Lung (tissue), 12 donors: Measurements from ENCODE around the gene TXK. TPM values are rescaled to one million over a fixed set of nuclear protein-coding genes. Genes with fewer than 3 reads are reported as not detected.

Source experiments
- ATAC-seq: fragments of 200-7000 bp; cut with Tn5 transposase; one replicate; pipeline ENCODE4 v1.9.1; 2020; ENCODE audit warnings: moderate number of reproducible peaks; ENCODE audit not compliant: insufficient read depth, low FRiP score
- DNase-seq, 3 donors: peaks; one replicate each; pipeline ENCODE4 v3.0.0-alpha.2; 2013 to 2017
- H3K27ac ChIP-seq, 2 donors: one replicate each; pipeline ENCODE4 v1.5.1; 2013; ENCODE audit warnings: mild to moderate bottlenecking in 2 of 2, moderate library complexity in 2 of 2, control low read depth in 1 of 2, inconsistent platforms in 1 of 2, low read depth in 1 of 2, low read length in 1 of 2
- H3K27me3 ChIP-seq, 3 donors: one replicate each; pipeline ENCODE4 v1.5.1; 2013; ENCODE audit warnings: low read length in 2 of 3; ENCODE audit not compliant: control insufficient read depth in 3 of 3, insufficient read depth in 3 of 3
- H3K36me3 ChIP-seq, 4 donors: one replicate each; pipeline ENCODE4 v1.5.1; 2013; ENCODE audit warnings: low read length in 4 of 4, mild to moderate bottlenecking in 1 of 4, moderate library complexity in 1 of 4; ENCODE audit not compliant: control insufficient read depth in 4 of 4, insufficient read depth in 4 of 4
- H3K4me1 ChIP-seq, 5 donors: one replicate each; pipeline ENCODE4 v1.5.1; 2013; ENCODE audit warnings: low read length in 5 of 5, mild to moderate bottlenecking in 2 of 5, moderate library complexity in 1 of 5; ENCODE audit not compliant: control insufficient read depth in 5 of 5, insufficient read depth in 5 of 5
- H3K4me3 ChIP-seq: one replicate; pipeline ENCODE4 v1.5.1; 2013; ENCODE audit warnings: mild to moderate bottlenecking, control low read depth, moderate library complexity
- H3K9ac ChIP-seq, 2 donors: one replicate each; pipeline ENCODE4 v1.5.1; 2013; ENCODE audit warnings: low read length in 2 of 2, control low read depth in 1 of 2; ENCODE audit not compliant: insufficient read depth in 1 of 2
- H3K9me3 ChIP-seq, 4 donors: one replicate each; pipeline ENCODE4 v1.5.1; 2013; ENCODE audit warnings: low read length in 3 of 4, mild to moderate bottlenecking in 1 of 4, moderate library complexity in 1 of 4; ENCODE audit not compliant: control insufficient read depth in 4 of 4, insufficient read depth in 3 of 4
- CTCF ChIP-seq: IDR thresholded peaks from 2 replicates; pipeline ENCODE4 v1.5.1; 2012; ENCODE audit warnings: mild to moderate bottlenecking; ENCODE audit errors: control extremely low read depth, extremely low read depth
- WGBS, 2 donors: extraction: QIAGEN DNeasy Blood & Tissue Kit; methylation state at CpG; one replicate each; pipeline ENCODE4 v1.1.7; 2013; 5-methylcytosine and 5-hydroxymethylcytosine counted together
- polyA plus RNA-seq, 2 donors: library from polyadenylated mRNA; stranded (reverse); fragments of 200-250 nt; gene quantifications; one replicate each; pipeline ENCODE4 v1.2.1, GENCODE V29; 2013
- total RNA-seq, 2 donors: library from RNA; depleted of rRNA in 1 of 2; stranded (reverse); fragments of >200 nt in 1 of 2; gene quantifications; one replicate each; pipeline ENCODE4 v1.2.1, GENCODE V29; 2014 to 2021
- donor health status: control.
- donor health status: control.
- donor health status: Bipolar disorder and iron deficiency.
- donor health status: healthy.
- donor health status: DM: yes; HTN: yes; CAD: no.

TXK gene
- total and polyA plus RNA-seq, 4 donors = 0.91 to 9.1 (median 2.0) TPM

GRCh38 chr4:48162162-48162561 is 28.1 kb upstream of the TXK start:
- Histone ChIP-seq H3K36me3 (peaks cover 0 to 4% (median 2%) of the 10 kb centered on the region in 4 donors), H3K27ac (no peak overlapping the region), H3K9ac (no peak overlapping the region), H3K27me3 (no peaks in the 10 kb centered on the region), H3K9me3 (no peaks in the 10 kb centered on the region), H3K4me3 (no peak overlapping the region), H3K4me1 (no peaks in the 10 kb centered on the region)
- no peak for TF ChIP-seq CTCF
- DNase-seq = no peak
- ATAC-seq = peak; percentile 47
- 75 to 88% methylated on average over 4 of the region's 4 CpGs for WGBS, 2 donors

DNA sequence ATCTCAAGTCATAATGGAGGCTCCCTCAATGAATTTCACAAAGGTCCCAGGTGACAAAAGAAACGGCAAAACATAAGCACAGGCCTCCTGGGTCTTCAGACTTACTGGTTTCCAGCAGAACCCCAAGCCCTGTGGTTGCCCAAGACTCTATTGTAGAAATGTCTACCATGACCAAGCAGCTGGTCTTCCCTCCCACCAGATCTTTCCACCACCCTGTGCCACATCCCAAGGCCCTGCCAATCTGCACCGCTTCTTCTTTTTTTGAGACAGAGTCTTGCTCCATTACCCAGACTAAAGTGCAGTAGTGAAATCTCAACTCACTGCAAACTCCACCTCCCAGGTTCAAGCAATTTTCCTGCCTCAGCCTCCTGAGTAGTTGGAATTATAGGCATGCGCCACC is 23.2 kb upstream of the TXK start:
- TF ChIP-seq CTCF = no peak
- Histone ChIP-seq H3K9ac (no peak overlapping the region), H3K27ac (no peak overlapping the region), H3K9me3 (peaks cover 4 to 10% (median 5%) of the 10 kb centered on the region in 4 donors), H3K4me1 (no peaks in the 10 kb centered on the region), H3K27me3 (no peaks in the 10 kb centered on the region), H3K36me3 (peaks cover 0 to 14% (median 7%) of the 10 kb centered on the region in 4 donors), H3K4me3 (no peak overlapping the region)
- no peak for ATAC-seq
- 70 to 79% methylated on average over 3 of the region's 3 CpGs for WGBS, 2 donors
- DNase-seq = no peak

DNA sequence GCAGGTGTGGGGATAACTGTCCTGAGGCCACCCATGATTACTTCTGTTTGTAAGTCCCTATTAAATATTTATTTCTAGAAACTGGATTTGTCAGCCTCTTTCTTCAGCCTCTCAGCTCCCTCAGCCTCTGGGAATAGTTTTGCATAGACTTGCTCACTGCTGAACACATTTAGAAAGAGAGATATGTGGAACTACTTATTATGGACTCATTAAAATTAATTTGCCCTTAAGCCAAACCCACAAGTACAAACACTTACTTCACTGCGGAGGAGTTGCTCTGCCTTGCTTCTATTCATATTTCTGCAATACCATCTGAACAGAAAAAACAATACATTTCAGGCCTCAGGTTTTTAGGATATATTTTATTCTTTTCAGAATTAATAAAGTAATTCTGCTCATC is 22.4 kb upstream of the TXK start:
- Histone ChIP-seq H3K4me3 (no peak overlapping the region), H3K27me3 (no peaks in the 10 kb centered on the region), H3K27ac (no peak overlapping the region), H3K36me3 (peaks cover 0 to 14% (median 7%) of the 10 kb centered on the region in 4 donors), H3K9ac (no peak overlapping the region), H3K4me1 (no peaks in the 10 kb centered on the region), H3K9me3 (peaks cover 4 to 10% (median 5%) of the 10 kb centered on the region in 4 donors)
- ATAC-seq (no peak), DNase-seq (no peak)
- TF ChIP-seq CTCF = no peak
- 97% methylated on average over 1 of the region's 1 CpG for WGBS, 2 donors
